Measurements from ENCODE around the gene CATSPER3. TPM values are rescaled to one million over a fixed set of nuclear protein-coding genes. Genes with fewer than 3 reads are reported as not detected.

CATSPER3 gene
- total RNA-seq, 2 donors from 2014 or later = 3.2 TPM; not detected in 1

- 96% methylated on average over 2 of the region's 2 CpGs for WGBS
- intact Hi-C loops (cut with DNase I) = loop anchor here (2.0 to 10.0 kb wide), 4 partner anchors 67 to 320 kb away; partner anchors contain the start of gene C5orf24
- Histone ChIP-seq H3K36me3 (no peaks in the 10 kb centered on the region), H3K4me3 (no peak overlapping the region), H3K4me1 (replicated peaks) (peaks cover 6% of the 10 kb centered on the region), H3K9me3 (no peaks in the 10 kb centered on the region), H3K27ac (no peak overlapping the region), H3K27me3 (replicated peaks; ENCODE audit: insufficient read depth) (no peaks in the 10 kb centered on the region)
- no peak for TF ChIP-seq POLR2AphosphoS5 (IDR thresholded peaks at IDR 0.05)
- TF ChIP-seq, protein P1, sequence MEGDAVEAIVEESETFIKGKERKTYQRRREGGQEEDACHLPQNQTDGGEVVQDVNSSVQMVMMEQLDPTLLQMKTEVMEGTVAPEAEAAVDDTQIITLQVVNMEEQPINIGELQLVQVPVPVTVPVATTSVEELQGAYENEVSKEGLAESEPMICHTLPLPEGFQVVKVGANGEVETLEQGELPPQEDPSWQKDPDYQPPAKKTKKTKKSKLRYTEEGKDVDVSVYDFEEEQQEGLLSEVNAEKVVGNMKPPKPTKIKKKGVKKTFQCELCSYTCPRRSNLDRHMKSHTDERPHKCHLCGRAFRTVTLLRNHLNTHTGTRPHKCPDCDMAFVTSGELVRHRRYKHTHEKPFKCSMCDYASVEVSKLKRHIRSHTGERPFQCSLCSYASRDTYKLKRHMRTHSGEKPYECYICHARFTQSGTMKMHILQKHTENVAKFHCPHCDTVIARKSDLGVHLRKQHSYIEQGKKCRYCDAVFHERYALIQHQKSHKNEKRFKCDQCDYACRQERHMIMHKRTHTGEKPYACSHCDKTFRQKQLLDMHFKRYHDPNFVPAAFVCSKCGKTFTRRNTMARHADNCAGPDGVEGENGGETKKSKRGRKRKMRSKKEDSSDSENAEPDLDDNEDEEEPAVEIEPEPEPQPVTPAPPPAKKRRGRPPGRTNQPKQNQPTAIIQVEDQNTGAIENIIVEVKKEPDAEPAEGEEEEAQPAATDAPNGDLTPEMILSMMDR (IDR thresholded peaks at IDR 0.05) = no peak
- no peak for TF ChIP-seq POLR2A (IDR thresholded peaks at IDR 0.05)
- DNase-seq (ENCODE audit: low spot score) = no peak
These were observed 44.4 kb downstream of the CATSPER3 start for GRCh38 chr5:135012033-135012588.

DNA sequence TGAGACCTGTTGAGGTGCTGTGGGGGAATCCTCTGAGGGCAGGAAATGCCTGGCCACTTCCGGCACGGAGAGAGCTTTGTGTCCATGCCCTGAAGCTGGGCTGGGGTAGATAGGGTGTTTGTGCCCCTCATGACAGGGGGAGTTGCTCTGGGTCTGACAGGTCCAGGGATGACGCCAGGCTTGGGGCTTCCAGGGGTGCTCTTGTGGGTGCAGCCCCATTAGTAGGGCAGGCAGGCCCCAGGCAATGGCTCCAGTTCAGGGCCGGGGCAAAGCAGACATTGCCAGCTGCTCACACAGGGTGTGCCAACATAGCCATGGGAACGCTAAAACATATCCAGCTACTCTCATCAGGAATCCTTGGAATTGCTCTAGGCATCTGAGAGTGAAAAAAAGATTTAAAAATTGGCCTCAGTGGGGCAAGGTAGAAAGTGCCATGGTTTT is 45.3 kb downstream of the CATSPER3 start:
- no peaks in the 10 kb centered on the region for H3K9me3 ChIP-seq
- DNase-seq (ENCODE audit: low spot score) = no peak
- TF ChIP-seq, protein P1 (IDR thresholded peaks at IDR 0.05) = no peak
- TF ChIP-seq POLR2AphosphoS5 (IDR thresholded peaks at IDR 0.05) (no peak), POLR2A (IDR thresholded peaks at IDR 0.05) (no peak)
- no peak overlapping the region for H3K27ac ChIP-seq
- H3K36me3 ChIP-seq = no peaks in the 10 kb centered on the region
- H3K27me3 ChIP-seq (replicated peaks; ENCODE audit: insufficient read depth) = no peaks in the 10 kb centered on the region
- H3K4me1 ChIP-seq (replicated peaks) = peaks cover 6% of the 10 kb centered on the region
- H3K4me3 ChIP-seq = no peak overlapping the region
- 66% methylated on average over 5 of the region's 5 CpGs for WGBS
- intact Hi-C loops (cut with DNase I) = loop anchor here (2.0 to 10.0 kb wide), 4 partner anchors 68 to 319 kb away; partner anchors contain the start of gene C5orf24

GRCh38 chr5:135013445-135013844 is 45.7 kb downstream of the CATSPER3 start:
- TF ChIP-seq POLR2AphosphoS5 (IDR thresholded peaks at IDR 0.05) (no peak), POLR2A (IDR thresholded peaks at IDR 0.05) (no peak)
- TF ChIP-seq, protein P1 (IDR thresholded peaks at IDR 0.05) = no peak
- no peaks in the 10 kb centered on the region for H3K27me3 ChIP-seq (replicated peaks; ENCODE audit: insufficient read depth)
- H3K4me3 ChIP-seq = no peak overlapping the region
- WGBS = 82% methylated on average over 7 of the region's 7 CpGs
- no peaks in the 10 kb centered on the region for H3K36me3 ChIP-seq
- H3K4me1 ChIP-seq (replicated peaks) = peaks cover 6% of the 10 kb centered on the region
- H3K9me3 ChIP-seq = no peaks in the 10 kb centered on the region
- no peak for DNase-seq (ENCODE audit: low spot score)
- no peak overlapping the region for H3K27ac ChIP-seq
- intact Hi-C loops (cut with DNase I) = loop anchor here (2.0 to 10.0 kb wide), 4 partner anchors 69 to 319 kb away; partner anchors contain the start of gene C5orf24

DNA sequence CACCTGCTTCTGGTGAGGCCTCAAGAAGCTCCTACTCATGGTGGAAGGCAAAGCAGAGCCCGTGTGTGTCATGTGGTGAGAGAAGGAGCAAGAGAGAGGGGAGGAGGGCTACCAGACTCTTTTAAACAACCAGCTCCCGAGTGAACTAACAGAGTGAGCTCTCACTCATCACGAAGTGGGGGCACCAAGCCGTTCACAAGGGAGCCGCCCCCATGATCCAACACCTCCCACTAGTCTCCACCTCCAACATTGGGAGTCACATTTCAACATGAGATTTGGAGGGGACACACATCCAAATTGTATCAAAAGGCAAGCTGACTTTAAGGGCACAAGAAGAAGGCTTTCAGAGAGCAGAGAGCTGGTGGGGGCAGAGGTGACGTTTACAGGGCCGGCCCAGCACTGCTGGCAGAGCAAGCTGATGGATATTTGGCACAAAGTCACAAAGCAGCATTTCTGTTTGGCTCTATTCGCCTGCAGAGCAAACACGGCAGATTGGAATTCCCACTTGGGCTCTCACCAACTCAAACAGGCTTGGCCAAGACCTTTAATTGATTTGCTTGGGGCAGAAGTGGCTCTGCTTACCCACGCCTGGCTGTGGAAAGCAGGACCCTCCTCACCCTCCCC is 46.4 kb downstream of the CATSPER3 start:
- Histone ChIP-seq H3K4me3 (no peak overlapping the region), H3K27ac (peak overlapping the region; percentile 19 to 37), H3K4me1 (replicated peaks) (peaks cover 6% of the 10 kb centered on the region), H3K36me3 (no peaks in the 10 kb centered on the region), H3K9me3 (no peaks in the 10 kb centered on the region), H3K27me3 (replicated peaks; ENCODE audit: insufficient read depth) (no peaks in the 10 kb centered on the region)
- WGBS = 31% methylated on average over 10 of the region's 10 CpGs
- intact Hi-C loops (cut with DNase I) = loop anchor here (2.0 to 10.0 kb wide), 4 partner anchors 69 to 318 kb away; partner anchors contain the start of gene C5orf24
- TF ChIP-seq POLR2A (IDR thresholded peaks at IDR 0.05) (no peak), POLR2AphosphoS5 (IDR thresholded peaks at IDR 0.05) (peak; percentile 65)
- DNase-seq (ENCODE audit: low spot score) = peak; percentile 76

DNA sequence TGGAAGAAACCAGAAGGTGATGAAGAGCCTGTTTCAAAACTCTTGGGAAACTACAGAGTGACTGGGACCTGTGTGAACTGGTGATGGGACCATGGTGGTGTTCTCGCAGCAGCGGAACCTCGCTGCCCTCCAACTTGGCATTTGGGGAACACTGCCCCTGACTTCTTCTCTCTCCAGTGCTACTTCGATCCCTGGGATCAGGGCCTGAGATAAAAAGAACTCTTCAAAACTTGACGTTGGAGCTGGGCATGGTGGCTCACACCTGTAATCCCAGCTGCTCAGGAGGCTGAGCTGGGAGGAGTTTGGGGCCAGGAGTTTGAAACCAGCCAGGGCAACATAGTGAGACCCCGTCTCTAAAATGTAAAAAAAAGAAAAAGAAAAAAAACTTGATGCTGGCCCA is 48.2 kb downstream of the CATSPER3 start:
- Histone ChIP-seq H3K36me3 (no peaks in the 10 kb centered on the region), H3K4me1 (replicated peaks) (peaks cover 6% of the 10 kb centered on the region), H3K4me3 (no peak overlapping the region), H3K9me3 (no peaks in the 10 kb centered on the region), H3K27me3 (replicated peaks; ENCODE audit: insufficient read depth) (no peaks in the 10 kb centered on the region), H3K27ac (no peak overlapping the region)
- no peak for DNase-seq (ENCODE audit: low spot score)
- intact Hi-C loops (cut with DNase I) = loop anchor here (10.0 kb wide), 1 partner anchor 171 kb away; the partner anchor contains the start of gene C5orf24
- 89% methylated on average over 6 of the region's 6 CpGs for WGBS
- TF ChIP-seq POLR2A (IDR thresholded peaks at IDR 0.05) (no peak), POLR2AphosphoS5 (IDR thresholded peaks at IDR 0.05) (no peak)
- TF ChIP-seq, protein P1 (IDR thresholded peaks at IDR 0.05) = no peak
